GM12801 (cell line): ENCODE results near the gene EXPH5.

ENCODE experiments used
- TF ChIP-seq, protein P1 (sequence below): IDR thresholded peaks from one replicate; pipeline ENCODE4 v1.5.1; 2011; ENCODE audit warnings: control low read depth; ENCODE audit not compliant: insufficient read length; ENCODE audit errors: extremely low read depth

The EXPH5 gene

DNA sequence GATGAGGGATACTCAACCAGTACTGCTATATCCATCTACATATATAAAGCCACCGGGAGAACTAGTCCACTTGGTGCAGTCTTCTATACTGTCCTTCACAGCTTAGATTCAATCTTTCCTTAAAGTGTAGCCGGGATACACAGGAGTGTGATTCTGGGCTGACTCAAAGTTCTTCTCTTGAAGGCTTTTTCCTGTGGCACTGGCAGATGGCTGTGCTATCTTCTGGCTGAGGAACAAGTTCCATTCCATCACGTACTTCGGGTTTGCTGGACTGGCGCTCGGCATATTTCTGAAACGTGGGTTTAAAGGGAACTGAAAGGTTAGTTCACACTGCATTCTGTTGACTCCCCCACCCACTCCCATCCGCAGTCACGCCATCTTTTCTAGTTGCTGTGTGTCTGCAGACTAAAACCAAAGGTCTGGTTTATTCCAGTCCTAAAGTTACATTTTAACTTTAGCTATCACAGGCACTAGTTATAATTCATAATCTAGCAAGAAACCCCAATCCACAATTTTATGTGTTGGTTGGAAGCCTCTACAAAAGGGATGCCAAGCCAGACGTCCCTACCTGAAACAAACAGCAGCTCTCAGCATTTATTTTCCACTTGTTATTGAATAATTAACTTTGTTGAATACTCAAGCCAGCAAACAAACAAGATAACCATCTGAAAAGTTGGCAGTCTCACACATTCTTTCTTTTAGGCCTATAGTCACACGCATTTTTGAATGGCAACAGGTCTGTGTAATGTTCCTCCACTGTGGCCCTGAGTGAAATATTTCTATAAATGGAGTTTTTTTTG lies 118.7 kb downstream of the EXPH5 start:
- TF ChIP-seq, protein P1, sequence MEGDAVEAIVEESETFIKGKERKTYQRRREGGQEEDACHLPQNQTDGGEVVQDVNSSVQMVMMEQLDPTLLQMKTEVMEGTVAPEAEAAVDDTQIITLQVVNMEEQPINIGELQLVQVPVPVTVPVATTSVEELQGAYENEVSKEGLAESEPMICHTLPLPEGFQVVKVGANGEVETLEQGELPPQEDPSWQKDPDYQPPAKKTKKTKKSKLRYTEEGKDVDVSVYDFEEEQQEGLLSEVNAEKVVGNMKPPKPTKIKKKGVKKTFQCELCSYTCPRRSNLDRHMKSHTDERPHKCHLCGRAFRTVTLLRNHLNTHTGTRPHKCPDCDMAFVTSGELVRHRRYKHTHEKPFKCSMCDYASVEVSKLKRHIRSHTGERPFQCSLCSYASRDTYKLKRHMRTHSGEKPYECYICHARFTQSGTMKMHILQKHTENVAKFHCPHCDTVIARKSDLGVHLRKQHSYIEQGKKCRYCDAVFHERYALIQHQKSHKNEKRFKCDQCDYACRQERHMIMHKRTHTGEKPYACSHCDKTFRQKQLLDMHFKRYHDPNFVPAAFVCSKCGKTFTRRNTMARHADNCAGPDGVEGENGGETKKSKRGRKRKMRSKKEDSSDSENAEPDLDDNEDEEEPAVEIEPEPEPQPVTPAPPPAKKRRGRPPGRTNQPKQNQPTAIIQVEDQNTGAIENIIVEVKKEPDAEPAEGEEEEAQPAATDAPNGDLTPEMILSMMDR = no peak

DNA sequence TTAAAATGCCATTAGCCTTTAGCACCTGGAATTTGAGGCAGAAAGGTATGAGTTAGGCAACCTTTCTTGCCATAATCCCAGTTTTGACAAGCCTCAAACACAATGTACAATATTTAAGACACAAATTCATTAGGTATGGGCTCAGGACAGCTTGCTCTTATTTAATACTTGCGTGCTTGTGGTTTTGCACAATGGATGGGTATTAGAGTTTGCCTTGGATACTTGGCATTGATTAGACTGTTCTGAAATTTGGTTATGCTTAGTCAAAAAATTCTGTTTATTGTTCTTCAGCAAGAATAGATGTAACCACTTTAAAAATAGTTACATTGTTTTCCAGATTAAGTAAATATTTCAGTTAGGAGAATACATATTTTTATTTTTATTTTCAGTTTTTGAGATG lies 120.9 kb downstream of the EXPH5 start:
- TF ChIP-seq, protein P1 = no peak

DNA sequence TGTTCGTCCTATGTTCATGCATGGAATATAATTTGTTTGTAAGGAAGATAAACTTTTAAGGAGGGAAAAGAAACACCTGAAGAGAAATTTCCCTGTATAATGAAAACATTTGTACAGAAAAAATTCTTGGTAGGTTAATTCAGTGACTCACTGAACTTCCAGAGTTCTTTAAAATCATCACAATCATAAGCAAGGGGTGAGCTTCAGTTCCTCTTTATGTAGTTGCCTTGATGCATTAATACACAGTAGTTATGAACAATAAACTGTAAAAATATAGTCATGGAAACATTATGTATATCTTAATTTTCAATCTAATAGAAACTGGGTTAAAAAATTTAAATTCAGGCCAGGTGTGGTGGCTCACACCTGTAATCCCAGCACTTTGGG lies 125.1 kb downstream of the EXPH5 start:
- TF ChIP-seq, protein P1 = no peak

DNA sequence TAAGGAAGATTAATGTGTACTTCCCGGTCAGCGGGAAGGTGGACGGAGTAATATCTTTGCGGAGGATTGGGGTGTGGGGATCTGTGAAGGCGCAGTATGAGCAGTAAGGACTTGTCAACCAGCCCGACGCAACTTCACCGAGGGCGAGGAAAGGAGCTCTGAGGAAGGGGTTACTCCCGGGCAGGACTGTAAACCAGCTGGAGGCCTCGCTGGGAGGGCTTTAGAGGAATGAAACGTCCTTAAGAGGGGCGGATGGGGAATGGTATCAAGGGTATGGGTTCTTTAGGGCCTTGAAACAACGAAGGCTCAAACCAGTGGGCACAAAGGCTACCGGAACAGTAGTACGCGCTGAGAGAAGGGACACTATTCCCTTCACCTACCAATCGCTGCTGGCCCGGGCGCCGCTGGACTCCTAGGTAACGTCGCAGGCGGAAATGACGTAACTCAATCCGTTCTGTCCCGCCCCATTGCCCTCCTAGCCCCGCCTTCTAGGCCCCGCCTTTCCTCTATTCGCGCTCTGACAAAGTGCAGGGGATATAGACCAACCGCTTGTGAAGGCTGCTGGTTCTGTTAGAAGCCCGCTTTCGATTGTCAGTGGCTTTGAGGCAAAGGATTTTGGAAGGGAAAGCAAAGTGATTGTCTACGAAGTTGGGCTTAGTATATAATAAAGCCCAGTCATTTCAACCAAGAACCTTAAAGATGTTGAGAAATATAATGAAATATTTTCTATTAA lies 126.3 kb downstream of the EXPH5 start, which contains the start of gene C11orf65:
C11orf65 (minus strand) TSS at position 439 of the 733 bp plus-strand sequence. CDS start 5,970 bp downstream, outside the sequence.
- TF ChIP-seq, protein P1 = no peak

DNA sequence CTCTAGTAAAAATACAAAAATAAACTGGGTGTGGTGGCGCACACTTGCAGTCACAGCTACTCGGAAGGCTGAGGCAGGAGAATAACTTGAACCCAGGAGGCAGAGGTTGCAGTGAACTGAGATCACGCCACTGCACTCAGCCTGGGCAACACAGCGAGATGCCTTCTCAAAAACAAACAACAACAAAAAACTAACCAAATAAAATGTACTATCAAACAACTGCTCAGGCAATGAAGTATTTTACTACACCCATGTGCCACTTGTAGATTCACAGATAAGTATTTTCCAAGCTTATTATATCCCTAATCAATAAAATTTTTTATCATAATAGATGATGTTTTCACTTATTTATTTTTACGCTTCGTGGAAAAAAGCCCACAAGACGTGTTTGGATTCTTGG lies 127.2 kb downstream of the EXPH5 start:
- TF ChIP-seq, protein P1 = no peak
